Measurements from ENCODE around the gene PRICKLE2.
A peak's percentile ranks its signal among the peaks of the same experiment; 100 is the strongest.
"Not testable (repeated sequence)": the region's sequence is repeated elsewhere in the genome, so short reads cannot be mapped to it uniquely, and the experiment has no call there.

Gene PRICKLE2

GRCh38 chr3:64103131-64103530 lies 122.1 kb downstream of the PRICKLE2 start:
- no peak for FAIRE-seq

GRCh38 chr3:64102147-64102546 lies 123.1 kb downstream of the PRICKLE2 start:
- FAIRE-seq (no peak), DNase-seq (ENCODE audit: low spot score) (no peak)

More at GRCh38 chr3:64103131-64103530, 122.1 kb downstream of the PRICKLE2 start:
- DNase-seq (ENCODE audit: low spot score), result no peak

GRCh38 chr3:64099316-64099715 lies 126.0 kb downstream of the PRICKLE2 start:
- FAIRE-seq (no peak), DNase-seq (ENCODE audit: low spot score) (no peak)

- no peak for DNase-seq (ENCODE audit: low spot score)
- FAIRE-seq, result no peak
Measured at GRCh38 chr3:64098670-64099069, 126.6 kb downstream of the PRICKLE2 start.

GRCh38 chr3:64097920-64098319 lies 127.3 kb downstream of the PRICKLE2 start:
- DNase-seq (ENCODE audit: low spot score) (no peak), FAIRE-seq (peak; percentile 65)

GRCh38 chr3:64095802-64096201 lies 129.5 kb downstream of the PRICKLE2 start:
- DNase-seq (ENCODE audit: low spot score), result no peak
- FAIRE-seq, result no peak

DNA sequence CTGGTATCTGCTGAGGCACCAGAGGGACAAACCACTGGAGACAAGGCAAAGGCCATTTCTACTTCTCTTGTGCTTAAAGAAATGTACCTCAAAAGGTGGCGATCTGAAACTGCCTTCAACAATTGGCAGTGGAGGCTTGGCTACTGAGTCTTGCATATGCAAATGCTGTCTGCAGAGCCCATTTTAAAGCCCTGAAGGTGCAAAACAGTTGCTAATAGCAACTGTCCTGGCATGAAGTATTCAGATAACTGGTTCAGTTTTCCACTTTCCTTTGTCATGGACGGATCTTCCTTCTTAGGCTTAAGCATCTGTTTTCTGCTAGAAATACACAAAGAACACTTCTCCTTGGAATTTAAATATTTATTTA lies 130.6 kb downstream of the PRICKLE2 start:
- DNase-seq (ENCODE audit: low spot score) (no peak), FAIRE-seq (no peak)

- no peak for DNase-seq (ENCODE audit: low spot score)
Measured at GRCh38 chr3:64093825-64094712, 131.2 kb downstream of the PRICKLE2 start.

GRCh38 chr3:64093211-64093610 lies 132.1 kb downstream of the PRICKLE2 start:
- DNase-seq (ENCODE audit: low spot score), result no peak
- FAIRE-seq, result no peak

More at GRCh38 chr3:64093825-64094712, 131.2 kb downstream of the PRICKLE2 start:
- no peak for FAIRE-seq

GRCh38 chr3:64091501-64091900 lies 133.8 kb downstream of the PRICKLE2 start:
- FAIRE-seq (no peak), DNase-seq (ENCODE audit: low spot score) (no peak)

GRCh38 chr3:64089386-64089785 lies 135.9 kb downstream of the PRICKLE2 start:
- FAIRE-seq; DNase-seq (ENCODE audit: low spot score): not testable (repeated sequence)

DNA sequence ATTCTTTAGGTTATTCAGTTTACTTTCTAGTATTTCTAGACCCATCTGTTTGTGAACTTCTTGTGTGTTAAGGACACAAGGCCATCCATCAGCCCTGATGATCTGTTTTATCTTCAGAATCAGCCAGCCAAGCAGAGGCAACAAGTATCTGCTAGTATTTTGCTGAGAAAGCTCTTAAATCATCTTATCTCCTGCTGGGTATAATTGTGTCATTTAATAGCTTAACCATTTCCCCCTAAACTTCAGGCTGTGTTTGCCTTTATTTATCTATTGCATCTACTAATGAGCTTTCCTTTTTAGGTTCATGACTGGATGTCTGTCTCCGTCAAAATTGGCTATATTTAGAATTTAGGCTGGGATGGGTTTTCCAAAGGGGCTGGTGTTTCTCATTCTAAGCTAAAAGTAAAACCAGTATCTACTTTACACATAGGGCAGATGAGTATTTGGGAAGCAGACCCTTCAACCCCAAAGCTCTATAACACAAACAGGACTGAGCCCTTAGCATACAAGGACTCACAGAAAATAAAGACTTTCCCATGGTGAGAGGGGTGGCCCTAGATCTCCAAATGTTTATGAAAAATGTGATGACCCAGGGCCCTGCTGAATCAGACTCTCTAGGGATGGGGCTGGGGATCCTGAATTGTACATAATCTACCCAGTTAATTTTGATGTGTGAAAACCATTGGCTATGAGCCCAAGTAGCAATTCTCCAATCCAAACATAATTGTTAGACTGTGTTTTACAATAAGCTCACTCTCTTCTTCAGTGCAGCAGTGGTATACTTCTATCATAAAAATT lies 136.7 kb downstream of the PRICKLE2 start:
- no peak for DNase-seq (ENCODE audit: low spot score)
- no peak for FAIRE-seq

- no peak for DNase-seq (ENCODE audit: low spot score)
- FAIRE-seq, result no peak
Measured at GRCh38 chr3:64086479-64087252, 138.6 kb downstream of the PRICKLE2 start.

DNA sequence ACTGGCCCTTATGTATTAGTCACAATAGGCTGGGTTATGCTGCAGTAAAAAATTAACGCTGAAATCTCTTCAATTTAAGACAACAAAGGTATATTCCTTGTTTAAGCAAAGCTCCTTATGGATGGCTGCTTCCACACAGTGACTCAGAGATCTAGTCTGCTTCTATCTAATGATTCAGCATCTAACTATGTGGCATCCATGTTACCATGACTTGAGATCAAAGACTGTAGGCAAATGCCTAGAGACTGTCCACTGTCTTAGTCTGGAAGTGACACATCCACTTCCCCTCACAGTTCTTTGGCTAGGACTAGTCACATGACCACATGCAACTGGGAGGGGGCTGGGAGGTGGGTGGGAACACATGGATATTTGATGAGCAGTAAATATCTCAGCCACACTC lies 140.6 kb downstream of the PRICKLE2 start:
- DNase-seq (ENCODE audit: low spot score) (peak; percentile 81), FAIRE-seq (no peak)

GRCh38 chr3:64083575-64083974 lies 141.7 kb downstream of the PRICKLE2 start:
- DNase-seq (ENCODE audit: low spot score) (no peak), FAIRE-seq (no peak)

- FAIRE-seq, result no peak
- no peak for DNase-seq (ENCODE audit: low spot score)
Measured at GRCh38 chr3:64082961-64083541, 142.2 kb downstream of the PRICKLE2 start.

DNA sequence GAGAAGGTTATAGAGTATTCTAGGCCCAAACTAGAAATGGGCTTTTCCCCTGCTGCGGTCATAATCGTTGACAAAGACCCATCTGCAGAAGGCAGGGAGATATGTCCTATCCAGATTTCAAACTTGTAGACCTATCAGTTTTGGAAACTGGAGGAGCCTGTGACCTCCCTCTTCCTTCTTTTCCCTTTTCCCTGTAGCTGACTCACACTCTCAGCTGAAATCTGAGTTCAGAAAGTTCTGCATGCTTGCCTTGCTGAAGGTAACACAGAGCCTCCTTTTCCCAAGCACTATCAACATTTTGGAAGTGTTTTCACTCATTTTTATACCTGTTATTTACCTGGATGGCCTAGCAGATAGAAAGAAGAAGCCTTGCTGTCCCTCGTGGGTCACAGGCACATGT lies 142.9 kb downstream of the PRICKLE2 start:
- no peak for DNase-seq (ENCODE audit: low spot score)
- no peak for FAIRE-seq

GRCh38 chr3:64081235-64081630 lies 144.0 kb downstream of the PRICKLE2 start:
- FAIRE-seq (no peak), DNase-seq (ENCODE audit: low spot score) (no peak)

DNA sequence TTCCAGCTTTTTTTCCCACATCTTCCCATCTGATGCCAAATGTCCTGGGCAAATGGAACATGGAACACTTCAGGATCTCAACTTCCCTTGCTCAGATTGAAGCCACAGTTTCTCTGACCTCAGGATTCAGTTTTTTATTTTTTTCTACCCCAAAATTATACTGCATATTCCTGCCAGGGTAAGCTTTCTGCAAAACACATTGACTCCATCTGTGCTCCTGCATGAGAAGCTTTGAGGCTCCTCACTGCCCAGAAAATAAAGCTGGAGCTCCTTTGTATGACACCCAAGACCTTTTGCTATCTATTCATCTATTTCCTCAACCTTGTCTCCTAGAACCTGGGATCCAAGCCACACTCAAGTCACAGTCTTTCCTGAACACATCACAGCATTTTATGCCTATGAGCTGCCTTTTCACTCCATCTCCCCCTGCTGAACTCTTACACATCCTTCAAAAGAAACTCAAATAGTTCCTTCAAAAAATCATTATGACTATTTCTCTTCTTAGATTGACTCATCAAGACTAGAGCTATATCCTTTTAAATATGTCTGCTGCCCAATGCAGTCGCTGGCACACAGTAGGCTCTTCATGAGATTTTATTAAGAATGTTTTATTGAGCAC lies 144.5 kb downstream of the PRICKLE2 start:
- DNase-seq (ENCODE audit: low spot score) (no peak), FAIRE-seq (no peak)

GRCh38 chr3:64079369-64080150 lies 145.7 kb downstream of the PRICKLE2 start:
- DNase-seq (ENCODE audit: low spot score) (no peak), FAIRE-seq (no peak)

Data from urothelium cell line (cell line).